ENCODE data around the gene CDKAL1.

The CDKAL1 gene

DNA sequence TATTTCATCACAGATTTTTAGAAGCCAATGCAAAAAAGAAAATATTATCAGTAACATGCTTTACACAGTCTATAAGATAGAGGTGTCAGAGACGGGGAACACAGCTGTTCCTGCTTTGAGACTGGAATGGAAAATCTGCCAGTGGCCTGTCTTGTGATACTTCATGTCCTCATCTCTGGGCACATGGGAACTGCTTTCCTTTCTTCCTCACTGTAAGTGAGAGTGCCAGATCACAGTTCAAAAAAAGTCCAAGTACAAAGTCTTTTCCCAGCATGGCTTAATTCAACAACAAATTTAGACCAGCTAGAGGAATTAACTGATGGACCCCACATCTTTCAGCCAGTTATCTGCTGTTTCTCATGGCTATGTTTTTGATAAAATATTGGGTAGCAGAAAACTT lies 490.4 kb downstream of the CDKAL1 start:
- Histone ChIP-seq H3K27ac (replicated peaks) (no peak overlapping the region), H3K27me3 (ENCODE audit: insufficient read depth, poor library complexity, severe bottlenecking) (no peaks in the 10 kb centered on the region), H3K4me3 (replicated peaks; ENCODE audit: insufficient read depth, low read length) (no peak overlapping the region)
- no peak for DNase-seq (ENCODE audit: low read depth in 1 of 2, low spot score in 1 of 2)
- TF ChIP-seq, protein P1, sequence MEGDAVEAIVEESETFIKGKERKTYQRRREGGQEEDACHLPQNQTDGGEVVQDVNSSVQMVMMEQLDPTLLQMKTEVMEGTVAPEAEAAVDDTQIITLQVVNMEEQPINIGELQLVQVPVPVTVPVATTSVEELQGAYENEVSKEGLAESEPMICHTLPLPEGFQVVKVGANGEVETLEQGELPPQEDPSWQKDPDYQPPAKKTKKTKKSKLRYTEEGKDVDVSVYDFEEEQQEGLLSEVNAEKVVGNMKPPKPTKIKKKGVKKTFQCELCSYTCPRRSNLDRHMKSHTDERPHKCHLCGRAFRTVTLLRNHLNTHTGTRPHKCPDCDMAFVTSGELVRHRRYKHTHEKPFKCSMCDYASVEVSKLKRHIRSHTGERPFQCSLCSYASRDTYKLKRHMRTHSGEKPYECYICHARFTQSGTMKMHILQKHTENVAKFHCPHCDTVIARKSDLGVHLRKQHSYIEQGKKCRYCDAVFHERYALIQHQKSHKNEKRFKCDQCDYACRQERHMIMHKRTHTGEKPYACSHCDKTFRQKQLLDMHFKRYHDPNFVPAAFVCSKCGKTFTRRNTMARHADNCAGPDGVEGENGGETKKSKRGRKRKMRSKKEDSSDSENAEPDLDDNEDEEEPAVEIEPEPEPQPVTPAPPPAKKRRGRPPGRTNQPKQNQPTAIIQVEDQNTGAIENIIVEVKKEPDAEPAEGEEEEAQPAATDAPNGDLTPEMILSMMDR (IDR thresholded peaks at IDR 0.05; ENCODE audit: insufficient read depth, low read length) = no peak
- TF ChIP-seq POLR2AphosphoS5 (IDR thresholded peaks at IDR 0.05; ENCODE audit: low read depth) (no peak), SPI1 (IDR thresholded peaks at IDR 0.05; ENCODE audit: borderline replicate concordance, low read depth) (no peak), GABPA (IDR thresholded peaks at IDR 0.05; ENCODE audit: low read depth) (no peak)
- TF ChIP-seq, protein P2, sequence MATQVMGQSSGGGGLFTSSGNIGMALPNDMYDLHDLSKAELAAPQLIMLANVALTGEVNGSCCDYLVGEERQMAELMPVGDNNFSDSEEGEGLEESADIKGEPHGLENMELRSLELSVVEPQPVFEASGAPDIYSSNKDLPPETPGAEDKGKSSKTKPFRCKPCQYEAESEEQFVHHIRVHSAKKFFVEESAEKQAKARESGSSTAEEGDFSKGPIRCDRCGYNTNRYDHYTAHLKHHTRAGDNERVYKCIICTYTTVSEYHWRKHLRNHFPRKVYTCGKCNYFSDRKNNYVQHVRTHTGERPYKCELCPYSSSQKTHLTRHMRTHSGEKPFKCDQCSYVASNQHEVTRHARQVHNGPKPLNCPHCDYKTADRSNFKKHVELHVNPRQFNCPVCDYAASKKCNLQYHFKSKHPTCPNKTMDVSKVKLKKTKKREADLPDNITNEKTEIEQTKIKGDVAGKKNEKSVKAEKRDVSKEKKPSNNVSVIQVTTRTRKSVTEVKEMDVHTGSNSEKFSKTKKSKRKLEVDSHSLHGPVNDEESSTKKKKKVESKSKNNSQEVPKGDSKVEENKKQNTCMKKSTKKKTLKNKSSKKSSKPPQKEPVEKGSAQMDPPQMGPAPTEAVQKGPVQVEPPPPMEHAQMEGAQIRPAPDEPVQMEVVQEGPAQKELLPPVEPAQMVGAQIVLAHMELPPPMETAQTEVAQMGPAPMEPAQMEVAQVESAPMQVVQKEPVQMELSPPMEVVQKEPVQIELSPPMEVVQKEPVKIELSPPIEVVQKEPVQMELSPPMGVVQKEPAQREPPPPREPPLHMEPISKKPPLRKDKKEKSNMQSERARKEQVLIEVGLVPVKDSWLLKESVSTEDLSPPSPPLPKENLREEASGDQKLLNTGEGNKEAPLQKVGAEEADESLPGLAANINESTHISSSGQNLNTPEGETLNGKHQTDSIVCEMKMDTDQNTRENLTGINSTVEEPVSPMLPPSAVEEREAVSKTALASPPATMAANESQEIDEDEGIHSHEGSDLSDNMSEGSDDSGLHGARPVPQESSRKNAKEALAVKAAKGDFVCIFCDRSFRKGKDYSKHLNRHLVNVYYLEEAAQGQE (IDR thresholded peaks at IDR 0.05; ENCODE audit: insufficient replicate concordance, low read depth) = no peak

DNA sequence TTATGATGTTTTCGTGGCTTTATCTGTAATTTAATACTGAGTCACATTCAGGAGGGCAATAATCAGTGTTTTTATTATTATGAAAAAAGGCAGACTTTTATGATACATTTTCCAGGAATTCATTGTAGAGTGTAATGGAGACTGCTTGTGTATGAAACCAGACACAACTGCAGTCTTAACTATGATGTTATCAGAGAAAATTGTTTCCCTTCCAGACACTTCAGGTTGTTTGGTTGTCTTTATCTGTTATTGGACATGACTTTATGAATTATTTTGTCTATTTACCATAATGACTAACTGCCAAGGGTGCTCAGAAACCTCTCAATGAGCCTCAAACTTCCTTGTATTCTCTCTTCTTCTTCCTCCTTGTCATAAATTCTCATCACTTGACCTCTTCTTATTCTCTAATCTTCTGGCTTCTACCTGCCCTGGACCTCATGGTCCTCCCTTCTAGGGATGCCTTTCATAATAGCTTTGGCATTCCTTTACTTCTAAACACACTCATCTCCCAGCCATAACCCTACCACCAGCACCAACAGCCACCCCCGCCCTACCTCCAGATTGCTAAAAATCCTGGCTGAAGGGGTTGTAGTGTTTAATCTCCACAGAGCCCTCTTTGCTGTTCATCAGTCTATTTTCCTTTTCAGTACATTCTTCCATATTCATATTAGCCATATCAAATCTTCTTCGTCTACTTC lies 492.5 kb downstream of the CDKAL1 start:
- Histone ChIP-seq H3K27me3 (ENCODE audit: insufficient read depth, poor library complexity, severe bottlenecking) (no peaks in the 10 kb centered on the region), H3K27ac (replicated peaks) (no peak overlapping the region), H3K4me3 (replicated peaks; ENCODE audit: insufficient read depth, low read length) (no peak overlapping the region)
- no peak for DNase-seq (ENCODE audit: low read depth in 1 of 2, low spot score in 1 of 2)
- TF ChIP-seq, protein P1 (IDR thresholded peaks at IDR 0.05; ENCODE audit: insufficient read depth, low read length) = no peak
- TF ChIP-seq, protein P2 (IDR thresholded peaks at IDR 0.05; ENCODE audit: insufficient replicate concordance, low read depth) = no peak
- TF ChIP-seq GABPA (IDR thresholded peaks at IDR 0.05; ENCODE audit: low read depth) (no peak), SPI1 (IDR thresholded peaks at IDR 0.05; ENCODE audit: borderline replicate concordance, low read depth) (no peak), POLR2AphosphoS5 (IDR thresholded peaks at IDR 0.05; ENCODE audit: low read depth) (no peak)

DNA sequence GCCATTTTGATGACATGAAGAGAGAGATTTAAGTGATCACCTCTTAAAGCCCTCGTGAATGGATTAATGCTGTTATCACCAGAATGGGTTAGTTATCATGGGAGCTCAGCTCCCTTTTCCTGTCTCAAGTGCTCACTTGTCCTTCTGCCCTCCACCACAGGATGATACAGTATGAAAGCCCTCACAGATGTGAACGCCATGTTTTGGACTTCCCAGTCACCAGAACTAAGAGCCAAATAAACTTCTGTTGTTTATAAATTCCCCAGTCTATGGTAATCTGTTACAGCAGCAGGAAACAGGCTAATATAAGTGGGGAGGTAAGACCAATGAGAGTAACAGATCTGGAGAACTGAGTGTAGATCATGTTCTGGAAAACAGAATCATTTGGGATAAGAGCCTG lies 493.2 kb downstream of the CDKAL1 start:
- Histone ChIP-seq H3K4me3 (replicated peaks; ENCODE audit: insufficient read depth, low read length) (no peak overlapping the region), H3K27me3 (ENCODE audit: insufficient read depth, poor library complexity, severe bottlenecking) (no peaks in the 10 kb centered on the region), H3K27ac (replicated peaks) (no peak overlapping the region)
- DNase-seq (ENCODE audit: low read depth in 1 of 2, low spot score in 1 of 2) = no peak
- no peak for TF ChIP-seq POLR2AphosphoS5 (IDR thresholded peaks at IDR 0.05; ENCODE audit: low read depth)
- TF ChIP-seq, protein P1 (IDR thresholded peaks at IDR 0.05; ENCODE audit: insufficient read depth, low read length) = no peak
- TF ChIP-seq, protein P2 (IDR thresholded peaks at IDR 0.05; ENCODE audit: insufficient replicate concordance, low read depth) = no peak
- no peak for TF ChIP-seq GABPA (IDR thresholded peaks at IDR 0.05; ENCODE audit: low read depth)
- TF ChIP-seq SPI1 (IDR thresholded peaks at IDR 0.05; ENCODE audit: borderline replicate concordance, low read depth) = no peak
